Measurements from ENCODE around the gene DSG4. TPM values are rescaled to one million over a fixed set of nuclear protein-coding genes. Genes with fewer than 3 reads are reported as not detected.

Gene DSG4
- total RNA-seq, 2 donors from 2014 or later, result 0.16 to 0.27 TPM

DNA sequence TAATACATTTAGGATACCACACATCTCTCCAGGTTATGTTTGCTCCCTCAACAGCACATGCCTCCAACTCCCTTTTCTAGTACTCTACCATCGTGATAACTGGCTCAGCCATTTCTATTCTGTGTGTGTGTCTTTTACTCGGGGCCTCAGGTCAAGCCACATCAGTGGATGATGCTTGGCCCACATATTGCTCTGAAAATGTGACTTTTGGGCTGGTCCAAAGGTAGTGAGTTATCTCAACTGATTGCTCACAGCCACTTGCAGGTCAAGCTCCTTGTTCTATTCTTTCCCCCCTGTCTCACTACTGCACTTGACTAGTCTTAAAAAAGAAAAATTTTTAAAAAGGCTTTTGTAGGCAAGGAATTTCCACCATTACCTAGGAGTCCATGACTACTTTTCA lies 5.5 kb downstream of the DSG4 start:
- H3K27ac ChIP-seq, result no peak overlapping the region
- no peaks in the 10 kb centered on the region for H3K36me3 ChIP-seq
- no peak overlapping the region for H3K4me3 ChIP-seq
- no peaks in the 10 kb centered on the region for H3K4me1 ChIP-seq
- TF ChIP-seq, protein P1, sequence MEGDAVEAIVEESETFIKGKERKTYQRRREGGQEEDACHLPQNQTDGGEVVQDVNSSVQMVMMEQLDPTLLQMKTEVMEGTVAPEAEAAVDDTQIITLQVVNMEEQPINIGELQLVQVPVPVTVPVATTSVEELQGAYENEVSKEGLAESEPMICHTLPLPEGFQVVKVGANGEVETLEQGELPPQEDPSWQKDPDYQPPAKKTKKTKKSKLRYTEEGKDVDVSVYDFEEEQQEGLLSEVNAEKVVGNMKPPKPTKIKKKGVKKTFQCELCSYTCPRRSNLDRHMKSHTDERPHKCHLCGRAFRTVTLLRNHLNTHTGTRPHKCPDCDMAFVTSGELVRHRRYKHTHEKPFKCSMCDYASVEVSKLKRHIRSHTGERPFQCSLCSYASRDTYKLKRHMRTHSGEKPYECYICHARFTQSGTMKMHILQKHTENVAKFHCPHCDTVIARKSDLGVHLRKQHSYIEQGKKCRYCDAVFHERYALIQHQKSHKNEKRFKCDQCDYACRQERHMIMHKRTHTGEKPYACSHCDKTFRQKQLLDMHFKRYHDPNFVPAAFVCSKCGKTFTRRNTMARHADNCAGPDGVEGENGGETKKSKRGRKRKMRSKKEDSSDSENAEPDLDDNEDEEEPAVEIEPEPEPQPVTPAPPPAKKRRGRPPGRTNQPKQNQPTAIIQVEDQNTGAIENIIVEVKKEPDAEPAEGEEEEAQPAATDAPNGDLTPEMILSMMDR (IDR thresholded peaks at IDR 0.05), result no peak
- H3K9ac ChIP-seq (ENCODE audit: low read depth in 2 of 2, low read length in 2 of 2), result no peak overlapping the region
- H3K27me3 ChIP-seq, result no peaks in the 10 kb centered on the region
- no peaks in the 10 kb centered on the region for H3K9me3 ChIP-seq
- no peak for DNase-seq
- intact Hi-C loops (cut with DNase I), result no loop called here

DNA sequence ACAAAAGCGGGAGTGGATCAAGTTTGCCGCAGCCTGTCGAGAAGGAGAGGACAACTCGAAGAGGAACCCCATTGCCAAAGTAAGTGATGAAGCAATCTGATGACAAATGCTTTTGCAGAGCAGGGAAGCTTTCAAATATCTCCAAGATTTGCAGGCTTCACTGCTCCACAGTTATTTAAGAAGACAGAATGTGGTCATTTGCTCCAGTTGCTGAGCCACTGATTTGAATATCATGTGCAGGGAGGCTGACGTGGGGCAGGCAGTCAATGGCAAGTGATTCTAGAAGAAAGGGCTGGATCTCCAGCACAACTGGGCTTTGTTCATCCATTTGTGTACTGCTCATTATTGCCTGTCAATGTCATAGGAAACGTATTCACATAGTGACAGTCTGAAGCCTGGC lies 10.2 kb downstream of the DSG4 start:
- no peaks in the 10 kb centered on the region for H3K36me3 ChIP-seq
- no peak overlapping the region for H3K9ac ChIP-seq (ENCODE audit: low read depth in 2 of 2, low read length in 2 of 2)
- H3K9me3 ChIP-seq, result no peaks in the 10 kb centered on the region
- TF ChIP-seq, protein P1 (IDR thresholded peaks at IDR 0.05), result no peak
- H3K27ac ChIP-seq, result no peak overlapping the region
- DNase-seq, result no peak
- intact Hi-C loops (cut with DNase I), result no loop called here
- H3K4me3 ChIP-seq, result no peak overlapping the region
- no peaks in the 10 kb centered on the region for H3K27me3 ChIP-seq
- no peaks in the 10 kb centered on the region for H3K4me1 ChIP-seq

DNA sequence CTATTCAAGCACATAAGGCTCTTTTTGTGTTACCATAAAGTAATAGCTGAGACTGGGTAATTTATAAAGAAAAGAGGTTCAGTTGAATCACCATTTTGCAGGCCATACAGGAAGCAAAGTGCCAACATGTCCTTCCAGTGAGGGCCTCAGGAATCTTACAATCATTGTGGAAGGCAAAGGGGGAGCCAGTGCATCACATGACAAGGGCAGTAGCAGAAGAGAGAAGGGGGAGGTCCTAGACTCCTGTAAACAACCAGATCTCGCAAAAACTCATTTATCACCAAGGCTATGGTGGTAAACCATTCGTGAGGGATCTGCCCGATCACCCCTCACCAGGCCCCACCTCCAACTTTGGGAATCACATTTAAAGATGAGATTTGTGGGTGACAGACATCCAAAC lies 16.7 kb downstream of the DSG4 start:
- Histone ChIP-seq H3K4me1 (no peaks in the 10 kb centered on the region), H3K9ac (ENCODE audit: low read depth in 2 of 2, low read length in 2 of 2) (no peak overlapping the region), H3K4me3 (no peak overlapping the region), H3K36me3 (no peaks in the 10 kb centered on the region), H3K27ac (no peak overlapping the region), H3K9me3 (no peaks in the 10 kb centered on the region), H3K27me3 (no peaks in the 10 kb centered on the region)
- intact Hi-C loops (cut with DNase I), result loop anchor here (10.0 kb wide), 1 partner anchor 188 kb away; no protein-coding TSS in a partner anchor
- no peak for DNase-seq
- TF ChIP-seq, protein P1 (IDR thresholded peaks at IDR 0.05), result no peak

DNA sequence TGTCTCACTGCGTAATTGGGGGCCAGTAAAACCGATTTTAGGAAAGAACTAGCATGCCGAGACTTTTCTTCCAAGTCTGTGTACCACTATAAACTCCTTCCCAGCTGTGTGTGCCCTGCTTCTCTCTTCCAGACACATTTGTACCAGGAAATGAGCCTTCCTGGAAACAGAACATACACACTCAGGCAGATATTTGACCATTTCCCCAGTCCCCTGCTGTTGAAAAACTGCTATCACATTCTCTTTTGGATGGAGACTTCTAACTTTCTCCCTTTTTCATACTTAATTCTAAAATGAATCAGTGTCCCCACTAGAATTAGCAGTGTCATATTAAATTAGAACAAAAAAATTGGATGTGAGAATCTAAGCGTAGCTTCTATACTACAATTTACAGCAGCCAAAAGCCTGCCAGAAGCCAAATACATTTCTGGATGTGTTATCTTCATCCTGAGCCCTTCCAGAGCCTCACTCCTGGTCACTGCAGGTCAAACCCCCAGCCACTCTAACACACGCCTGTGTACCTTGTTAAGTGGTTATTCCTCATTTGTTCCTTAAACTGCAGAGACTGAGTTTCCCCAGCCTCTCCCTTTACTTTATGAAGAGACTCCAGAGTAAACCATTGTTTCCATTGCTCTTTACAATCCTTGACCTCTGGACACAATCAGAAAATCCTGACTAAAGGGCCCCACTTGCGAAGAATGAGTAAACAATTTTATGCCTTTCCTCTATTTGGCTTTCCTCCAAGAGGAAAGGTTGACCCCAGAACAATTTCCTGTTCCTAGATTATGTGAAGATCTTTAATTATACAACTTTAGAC lies 20.4 kb downstream of the DSG4 start:
- Histone ChIP-seq H3K27ac (peak overlapping the region; percentile 86), H3K36me3 (no peaks in the 10 kb centered on the region), H3K4me3 (no peak overlapping the region), H3K9me3 (no peaks in the 10 kb centered on the region), H3K4me1 (no peaks in the 10 kb centered on the region), H3K27me3 (no peaks in the 10 kb centered on the region), H3K9ac (ENCODE audit: low read depth in 2 of 2, low read length in 2 of 2) (peak overlapping the region in 1 of 2 donors; percentile 77)
- intact Hi-C loops (cut with DNase I), result loop anchor here (10.0 kb wide), 1 partner anchor 192 kb away; no protein-coding TSS in a partner anchor
- TF ChIP-seq, protein P1 (IDR thresholded peaks at IDR 0.05), result no peak
- DNase-seq, result peak; percentile 62

DNA sequence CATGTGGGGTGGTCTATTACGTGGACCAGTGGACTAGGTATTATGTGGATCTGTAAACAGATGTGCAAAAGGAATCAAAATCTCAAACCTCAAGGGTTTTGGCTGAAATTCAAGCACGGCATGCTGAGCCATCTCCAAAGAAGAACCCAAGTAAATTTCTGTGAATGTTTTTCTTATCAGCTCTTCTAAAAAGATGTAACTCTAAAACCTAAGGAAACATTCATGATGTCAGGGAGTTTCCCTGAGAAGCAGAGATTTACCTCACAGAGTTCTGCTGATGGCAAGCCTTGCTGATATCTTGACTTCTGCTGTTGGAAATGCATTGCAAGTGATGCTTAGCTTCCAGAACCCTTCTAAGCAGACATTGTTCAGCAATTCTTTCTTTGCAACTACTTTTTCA lies 21.6 kb downstream of the DSG4 start:
- DNase-seq, result no peak
- Histone ChIP-seq H3K27me3 (no peaks in the 10 kb centered on the region), H3K9me3 (no peaks in the 10 kb centered on the region), H3K9ac (ENCODE audit: low read depth in 2 of 2, low read length in 2 of 2) (no peak overlapping the region), H3K36me3 (no peaks in the 10 kb centered on the region), H3K27ac (peak overlapping the region; percentile 32), H3K4me3 (no peak overlapping the region), H3K4me1 (no peaks in the 10 kb centered on the region)
- intact Hi-C loops (cut with DNase I), result loop anchor here (10.0 kb wide), 1 partner anchor 193 kb away; no protein-coding TSS in a partner anchor
- TF ChIP-seq, protein P1 (IDR thresholded peaks at IDR 0.05), result no peak

All from colonic mucosa (tissue), 4 donors.